Stimulated activated CD4-positive, alpha-beta T cell treated with anti-CD3 and anti-CD28 coated beads, Interleukin-1b, Interleukin-23, amount 100 ng/mL, for 1 hour (primary cell): ENCODE results near the gene TATDN3.
A peak's percentile ranks its signal among the peaks of the same experiment; 100 is the strongest.
"Not testable (repeated sequence)": the region's sequence is repeated elsewhere in the genome, so short reads cannot be mapped to it uniquely, and the experiment has no call there.

Source experiments
- DNase-seq, 2 donors: peaks; one replicate each; pipeline ENCODE4 v3.0.0-alpha.2; 2020; ENCODE audit warnings: low read depth in 2 of 2

TATDN3 gene

DNA sequence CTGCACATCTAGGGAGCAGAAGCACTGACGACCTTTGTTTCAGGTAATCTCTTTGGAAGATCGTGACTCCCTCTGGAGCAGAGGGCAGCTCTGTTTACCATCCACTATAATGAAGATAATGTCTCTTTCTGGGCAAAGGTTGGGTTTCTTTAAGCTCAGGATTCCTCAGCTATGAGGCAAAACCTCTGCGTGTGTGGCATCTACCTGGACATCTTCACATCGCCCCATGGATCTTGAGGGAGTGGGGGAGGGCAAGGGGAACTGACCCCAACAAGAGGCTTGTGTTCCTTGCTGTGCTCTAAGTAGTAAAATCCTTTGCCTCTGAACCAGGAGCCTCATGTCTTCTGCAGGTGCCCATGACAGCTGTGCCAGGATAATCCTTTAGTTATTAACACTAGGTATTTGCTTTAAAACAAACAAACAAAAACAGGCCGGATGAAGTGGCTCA is 36.2 kb downstream of the TATDN3 start:
- no peak for DNase-seq

GRCh38 chr1:212828395-212828794 is 36.7 kb downstream of the TATDN3 start:
- DNase-seq: no peak

DNA sequence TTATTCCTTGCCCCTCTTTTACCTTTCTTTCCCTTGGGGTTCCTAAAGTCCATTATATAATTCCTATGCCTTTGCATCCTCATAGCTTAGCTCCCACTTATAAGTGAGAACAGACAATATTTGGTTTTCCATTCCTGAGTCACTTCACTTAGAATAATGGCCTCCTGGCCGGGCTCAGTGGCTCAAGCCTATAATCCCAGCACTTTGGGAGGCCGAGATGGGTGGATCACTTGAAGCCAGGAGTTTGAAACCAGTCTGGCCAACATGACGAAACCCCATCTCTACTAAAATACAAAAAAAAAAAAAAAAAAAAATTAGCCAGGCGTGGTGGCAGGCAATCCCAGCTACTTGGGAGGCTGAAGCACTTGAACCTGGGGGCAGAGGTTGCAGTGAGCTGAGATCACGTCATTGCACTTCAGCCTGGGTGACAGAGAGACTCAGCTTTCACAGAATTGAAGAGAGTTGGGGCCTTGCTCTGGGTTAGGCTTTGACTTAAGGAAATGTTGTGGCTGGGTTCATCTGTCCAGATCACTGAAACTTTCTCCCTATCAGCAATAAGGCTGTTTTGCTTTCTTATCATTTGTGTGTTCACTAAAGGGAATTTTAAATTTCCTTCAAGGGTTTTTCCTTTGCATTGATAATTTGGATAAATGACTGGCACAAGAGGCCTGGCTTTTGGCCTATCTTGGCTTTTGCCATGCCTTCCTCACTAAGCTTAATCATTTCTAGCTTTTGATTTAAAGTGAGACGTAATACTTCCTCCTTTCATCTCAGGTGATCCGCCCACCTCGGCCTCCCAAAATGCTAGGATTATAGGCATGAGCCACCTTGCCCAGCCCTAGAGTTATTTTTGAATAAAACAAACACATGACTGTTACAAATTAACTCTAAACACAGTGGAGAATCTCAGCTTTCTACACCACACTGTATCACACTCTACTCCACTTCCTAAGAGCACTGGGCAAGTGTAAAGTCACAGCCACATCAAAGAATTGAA is 41.8 kb downstream of the TATDN3 start:
- DNase-seq: not testable (repeated sequence)

- DNase-seq: no peak
Measured at GRCh38 chr1:212838145-212838544, 46.5 kb downstream of the TATDN3 start.

DNA sequence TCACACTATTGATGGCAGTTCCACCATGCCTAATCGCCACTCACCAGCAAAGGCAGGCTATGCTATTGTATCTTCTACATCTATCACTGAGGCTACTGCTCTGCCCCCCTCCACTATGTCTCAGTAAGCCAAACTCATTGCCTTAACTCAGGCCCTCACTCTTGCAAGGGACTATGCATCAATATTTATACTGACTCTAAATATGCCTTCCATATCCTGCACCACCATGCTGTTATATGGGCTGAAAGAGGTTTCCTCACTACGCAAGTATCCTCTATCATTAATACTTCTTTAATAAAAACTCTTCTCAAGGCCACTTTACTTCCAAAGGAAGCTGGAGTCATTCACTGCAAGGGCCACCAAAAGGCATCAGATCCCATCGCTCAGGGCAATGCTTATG is 52.8 kb downstream of the TATDN3 start:
- not testable (repeated sequence) for DNase-seq

GRCh38 chr1:212847549-212847948 is 55.9 kb downstream of the TATDN3 start, which contains the start of gene SPATA45:
SPATA45 (minus strand) TSS chr1:212847649; CDS start chr1:212836149, 11,500 bp downstream.
- DNase-seq: no peak

GRCh38 chr1:212852105-212852688 is 60.5 kb downstream of the TATDN3 start:
- DNase-seq: no peak

- no peak for DNase-seq
Measured at GRCh38 chr1:212853658-212854057, 62.0 kb downstream of the TATDN3 start.

DNA sequence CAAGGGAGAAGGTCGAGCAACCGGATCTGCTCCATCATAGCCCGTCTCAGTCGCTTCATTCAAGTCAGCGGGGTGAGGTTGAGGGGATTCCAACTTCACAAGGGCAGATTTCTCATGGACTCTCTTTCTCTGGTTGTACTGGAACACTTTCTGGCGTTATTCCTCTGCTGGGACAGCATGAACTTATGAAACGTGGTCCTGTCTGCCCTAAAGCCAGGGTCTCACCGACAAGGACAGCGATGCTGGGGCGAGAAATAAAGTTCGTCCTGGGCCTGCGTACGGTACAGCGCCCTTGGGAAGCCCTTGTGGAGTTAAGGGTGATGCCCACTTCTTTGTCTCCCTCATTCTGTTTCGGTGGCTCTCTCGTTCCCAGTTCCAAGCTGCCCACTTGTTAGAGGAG is 65.1 kb downstream of the TATDN3 start:
- no peak for DNase-seq

DNA sequence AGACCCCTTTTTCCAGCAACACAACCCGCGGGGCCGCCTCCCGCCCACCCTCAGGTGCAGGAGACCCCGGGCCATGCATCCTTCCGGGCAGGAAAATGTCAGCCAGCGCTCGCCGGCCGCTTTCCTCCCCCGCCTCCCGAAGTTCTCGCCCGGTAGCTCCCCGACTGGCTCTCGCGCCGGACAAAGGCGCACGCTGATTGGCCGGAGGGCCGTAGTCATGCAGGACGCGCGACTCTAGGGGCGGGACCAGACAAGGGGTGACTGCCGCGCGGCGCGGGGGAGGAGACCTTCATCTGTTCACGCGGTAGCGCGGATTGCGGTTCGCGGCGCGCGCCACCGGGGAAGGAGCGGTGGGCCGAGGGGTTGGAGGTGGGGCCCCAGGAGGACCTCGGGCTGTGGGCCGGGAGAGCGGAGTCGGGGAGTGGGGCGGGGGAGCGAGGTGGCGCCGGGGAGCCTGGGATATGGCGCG is 66.3 kb downstream of the TATDN3 start, which contains the start of gene FLVCR1:
Gene FLVCR1, plus strand, starts transcription at position 284 of the 469 bp plus-strand sequence. Its CDS starts 178 bp downstream, at position 462.
- peak; percentile 66 to 75 for DNase-seq

GRCh38 chr1:212858461-212859265 is 67.0 kb downstream of the TATDN3 start:
- DNase-seq: no peak

- DNase-seq: no peak
Measured at GRCh38 chr1:212860713-212861581, 69.3 kb downstream of the TATDN3 start.

DNA sequence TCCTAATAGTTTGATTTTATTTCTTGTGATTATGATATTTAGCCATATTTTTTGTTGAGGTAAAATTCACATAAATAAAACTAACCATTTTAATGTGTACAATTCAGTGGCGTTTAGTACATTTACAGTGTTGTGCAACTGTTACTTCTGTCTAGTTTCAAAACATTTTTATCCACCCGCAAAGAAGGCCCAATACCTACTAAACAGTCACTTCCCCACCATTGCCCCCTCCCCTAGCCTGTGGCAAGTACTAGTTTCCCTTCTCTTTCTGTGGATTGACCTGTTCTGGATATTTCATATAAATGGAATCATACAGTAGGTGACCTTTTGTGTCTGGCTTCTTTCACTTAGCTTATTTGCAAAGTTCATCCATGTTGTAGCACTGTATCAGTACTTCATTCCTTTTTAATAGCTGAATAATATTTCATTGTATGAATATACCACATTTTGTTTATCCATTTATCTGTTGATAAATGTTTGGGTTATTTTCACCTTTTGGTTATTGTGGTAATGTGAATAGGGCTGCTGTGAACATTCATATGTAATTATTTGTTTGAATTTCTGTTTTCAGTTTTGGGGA is 70.5 kb downstream of the TATDN3 start:
- no peak for DNase-seq

DNA sequence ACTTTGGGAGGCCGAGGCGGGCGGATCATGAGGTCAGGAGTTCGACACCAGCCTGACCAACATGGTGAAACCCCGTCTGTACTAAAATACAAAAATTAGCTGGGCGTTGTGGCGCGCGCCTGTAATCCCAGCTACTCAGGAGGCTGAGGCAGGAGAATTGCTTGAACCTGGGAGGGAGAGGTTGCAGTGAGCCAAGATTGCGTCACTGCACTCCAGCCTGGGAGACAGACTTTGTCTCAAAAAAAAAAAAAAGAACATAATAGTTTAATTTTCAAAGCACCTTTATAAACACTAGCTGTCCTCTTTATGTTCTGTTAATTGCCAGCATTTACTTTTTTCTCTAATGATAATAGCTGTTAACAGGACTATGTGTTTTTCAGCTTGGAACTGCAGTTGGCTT is 71.7 kb downstream of the TATDN3 start:
- DNase-seq: not testable (repeated sequence)

DNA sequence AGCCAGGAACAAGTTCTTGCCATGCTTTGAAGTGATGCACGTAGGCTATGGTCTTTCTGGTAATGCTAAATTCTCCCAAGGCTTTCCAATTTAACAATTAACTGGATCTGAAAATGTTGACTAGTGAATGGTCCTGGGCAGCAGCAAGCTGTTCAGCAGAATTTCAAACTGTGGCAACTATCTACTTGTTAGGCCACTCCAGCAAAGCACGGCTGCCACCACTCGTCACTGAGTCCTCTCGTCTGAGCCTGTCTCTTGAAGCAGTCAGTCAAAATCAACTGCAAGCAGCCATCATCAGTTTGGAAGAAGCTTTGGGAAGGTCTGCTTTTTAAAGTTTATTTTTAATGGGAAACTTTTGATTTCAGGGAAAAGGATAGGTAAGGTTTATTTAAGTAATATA is 72.5 kb downstream of the TATDN3 start:
- no peak for DNase-seq
